DOHH2 (cell line): ENCODE results near the gene TARBP1.

Experiments
- CTCF ChIP-seq: fragments of 200-600 bp; sonication (generic); IDR thresholded peaks from one replicate; pipeline ENCODE4 v1.5.1; 2014; ENCODE audit warnings: antibody characterized with exemption, mild to moderate bottlenecking, low read depth, low read length; ENCODE audit not compliant: poor library complexity, severe bottlenecking
- EZH2phosphoT487 ChIP-seq: fragments of 200-600 bp; sonication (generic); IDR thresholded peaks from 2 replicates; pipeline ENCODE4 v1.6.1; 2017; ENCODE audit warnings: borderline replicate concordance, mild to moderate bottlenecking, antibody characterized with exemption, low read length, moderate library complexity, mixed read lengths

- no peak for TF ChIP-seq CTCF
- no peak for TF ChIP-seq EZH2phosphoT487
These were observed 46.3 kb upstream of the TARBP1 start for GRCh38 chr1:234525099-234525799.
